Frontal cortex (tissue), 4 donors: ENCODE data around the gene GON7. TPM values are rescaled to one million over a fixed set of nuclear protein-coding genes. Genes with fewer than 3 reads are reported as not detected.
A peak's percentile ranks its signal among the peaks of the same experiment; 100 is the strongest.
"Not testable (repeated sequence)": the region's sequence is repeated elsewhere in the genome, so short reads cannot be mapped to it uniquely, and the experiment has no call there.

Experiments
- DNase-seq, 2 donors: peaks; one replicate each; pipeline ENCODE4 v3.0.0; 2012; ENCODE audit warnings: low spot score in 2 of 2
- FAIRE-seq: peaks from 2 replicates; lab custom pipeline; 2012; peaks lifted over from hg19 to GRCh38; lab: Jason Lieb, UNC
- total RNA-seq: library from RNA; depleted of rRNA; stranded (reverse); fragments of >200 nt; gene quantifications from one replicate; pipeline ENCODE4 v1.2.3, GENCODE V29; 2014
- donor health status: control.
- donor health status: control.
- donor health status: control.

The GON7 gene
- 12.2 TPM for total RNA-seq

DNA sequence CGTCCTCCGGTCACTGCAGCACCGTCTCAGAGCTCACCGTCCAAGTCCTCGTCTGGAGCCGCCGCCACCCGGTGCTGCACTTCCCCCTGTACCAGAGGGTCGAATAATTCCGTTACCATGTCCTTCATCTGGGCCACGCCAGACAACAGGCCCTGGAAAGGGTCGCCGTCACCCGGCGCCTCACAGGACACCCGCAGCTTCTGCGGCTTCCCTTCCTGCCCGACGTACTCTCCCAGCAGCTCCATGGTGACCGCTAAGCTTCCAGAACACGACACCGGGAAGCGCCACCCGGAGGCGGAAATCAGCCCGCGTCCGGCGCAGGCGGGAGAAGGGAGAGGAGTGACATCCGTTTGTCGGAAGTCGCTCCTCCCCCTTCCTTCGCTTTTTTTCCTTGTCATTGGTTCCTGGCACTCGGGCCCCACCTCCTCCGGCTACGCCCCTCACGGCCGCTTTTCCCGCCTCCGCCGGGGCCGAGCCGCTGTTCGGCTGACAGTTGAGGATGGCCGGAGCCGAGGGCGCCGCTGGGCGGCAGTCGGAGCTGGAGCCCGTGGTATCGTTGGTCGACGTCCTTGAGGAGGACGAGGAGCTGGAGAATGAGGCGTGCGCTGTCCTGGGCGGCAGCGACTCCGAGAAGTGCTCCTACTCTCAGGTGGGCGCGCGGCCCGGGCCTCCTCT is at the start of gene GON7, which contains the start of gene UBR7:
Gene GON7 (minus strand): TSS at position 273 of the 675 bp plus-strand sequence. CDS start 28 bp downstream, at position 245.
Gene UBR7 (plus strand): TSS at position 464 of the 675 bp plus-strand sequence. CDS start 36 bp downstream, at position 500.
- FAIRE-seq (peak; percentile 3), DNase-seq (peak; percentile 92 to 94)

- no peak for DNase-seq
- no peak for FAIRE-seq
Observed at GRCh38 chr14:93249128-93249831, 42.4 kb upstream of the GON7 start.

GRCh38 chr14:93246534-93246933 is 39.7 kb upstream of the GON7 start:
- FAIRE-seq: no peak

DNA sequence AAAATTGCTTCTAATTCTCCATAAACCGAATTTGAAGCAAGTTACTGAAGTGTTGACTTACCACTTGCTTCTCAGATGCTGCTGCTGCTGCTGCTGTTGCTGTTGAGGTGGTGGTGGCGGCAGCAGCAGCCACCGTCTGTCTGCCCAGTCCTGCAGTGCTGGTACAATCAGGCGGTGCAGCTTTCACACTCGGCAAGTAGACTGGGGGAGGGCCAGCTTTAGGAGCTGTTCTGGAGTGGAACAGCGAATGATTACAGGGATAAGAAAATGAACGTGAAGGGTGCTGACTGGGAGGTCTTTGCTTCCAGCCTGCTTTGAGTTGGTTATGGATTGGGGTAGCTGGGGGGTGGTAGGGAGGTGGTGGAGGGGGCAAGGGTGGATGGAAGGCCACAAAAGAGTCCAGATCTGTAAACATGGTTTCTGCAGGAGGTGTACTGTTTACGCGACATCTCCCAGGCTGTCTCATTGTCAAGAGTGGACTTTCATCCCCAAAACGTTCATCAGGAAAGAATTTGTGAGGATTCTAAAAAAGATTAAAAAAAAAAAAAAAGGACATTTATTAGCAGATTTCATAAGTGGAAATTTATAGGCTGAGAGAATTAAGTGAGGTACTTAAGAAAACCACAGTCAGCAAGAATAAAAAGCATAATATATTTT is 39.0 kb upstream of the GON7 start:
- DNase-seq (no peak), FAIRE-seq (no peak)

More at GRCh38 chr14:93246534-93246933, 39.7 kb upstream of the GON7 start:
- DNase-seq: no peak

DNA sequence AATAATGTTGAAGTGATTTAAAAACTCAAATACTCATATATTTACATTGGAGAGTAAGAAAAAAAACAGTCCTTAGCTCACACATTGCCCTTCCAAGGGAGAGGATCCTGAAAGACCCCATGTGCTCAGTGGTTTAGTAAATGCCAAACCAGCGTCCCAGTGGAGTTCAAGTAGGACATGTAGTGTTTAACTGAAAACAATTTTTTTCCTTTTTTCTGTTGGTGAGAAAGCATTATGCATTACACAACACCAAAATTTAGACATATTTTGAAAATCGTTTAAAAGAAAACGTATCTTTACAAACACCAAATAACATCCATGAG is 33.8 kb upstream of the GON7 start:
- DNase-seq (no peak), FAIRE-seq (no peak)

GRCh38 chr14:93239869-93240677 is 33.2 kb upstream of the GON7 start:
- no peak for FAIRE-seq
- DNase-seq: no peak

- FAIRE-seq (no peak), DNase-seq (no peak)
Observed at GRCh38 chr14:93234798-93235197, 27.9 kb upstream of the GON7 start.

- DNase-seq, FAIRE-seq: not testable (repeated sequence)
Observed at GRCh38 chr14:93233078-93233477, 26.2 kb upstream of the GON7 start.

- DNase-seq (no peak), FAIRE-seq (no peak)
Observed at GRCh38 chr14:93232159-93232558, 25.3 kb upstream of the GON7 start.

GRCh38 chr14:93231129-93231979 is 24.5 kb upstream of the GON7 start:
- FAIRE-seq: no peak
- peak in 1 of 2 donors; percentile 65 for DNase-seq

GRCh38 chr14:93230539-93230938 is 23.7 kb upstream of the GON7 start:
- FAIRE-seq (no peak), DNase-seq (no peak)

- FAIRE-seq: no peak
Observed at GRCh38 chr14:93228550-93228949, 21.7 kb upstream of the GON7 start.

GRCh38 chr14:93223565-93223964 is 16.7 kb upstream of the GON7 start:
- FAIRE-seq: no peak
- no peak for DNase-seq

More at GRCh38 chr14:93228550-93228949, 21.7 kb upstream of the GON7 start:
- no peak for DNase-seq

DNA sequence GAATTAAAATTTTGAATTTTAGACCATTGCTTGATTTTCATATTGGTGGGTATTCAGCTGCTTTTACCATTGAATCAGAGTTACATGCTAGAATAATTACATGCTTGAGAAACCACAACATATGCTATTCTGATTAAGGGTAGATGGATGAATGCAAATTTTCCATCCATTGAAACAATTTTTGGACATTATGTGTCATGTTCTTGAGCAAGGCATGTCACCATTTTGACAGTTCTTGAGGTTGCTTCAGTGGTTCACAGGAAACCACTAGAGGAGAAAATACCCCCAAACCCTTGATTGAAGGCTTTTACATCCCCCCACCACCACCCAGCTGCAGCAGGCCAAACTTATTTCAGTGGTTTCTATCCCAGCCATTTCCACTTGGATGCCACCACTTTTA is 13.6 kb upstream of the GON7 start:
- no peak for FAIRE-seq
- no peak for DNase-seq

DNA sequence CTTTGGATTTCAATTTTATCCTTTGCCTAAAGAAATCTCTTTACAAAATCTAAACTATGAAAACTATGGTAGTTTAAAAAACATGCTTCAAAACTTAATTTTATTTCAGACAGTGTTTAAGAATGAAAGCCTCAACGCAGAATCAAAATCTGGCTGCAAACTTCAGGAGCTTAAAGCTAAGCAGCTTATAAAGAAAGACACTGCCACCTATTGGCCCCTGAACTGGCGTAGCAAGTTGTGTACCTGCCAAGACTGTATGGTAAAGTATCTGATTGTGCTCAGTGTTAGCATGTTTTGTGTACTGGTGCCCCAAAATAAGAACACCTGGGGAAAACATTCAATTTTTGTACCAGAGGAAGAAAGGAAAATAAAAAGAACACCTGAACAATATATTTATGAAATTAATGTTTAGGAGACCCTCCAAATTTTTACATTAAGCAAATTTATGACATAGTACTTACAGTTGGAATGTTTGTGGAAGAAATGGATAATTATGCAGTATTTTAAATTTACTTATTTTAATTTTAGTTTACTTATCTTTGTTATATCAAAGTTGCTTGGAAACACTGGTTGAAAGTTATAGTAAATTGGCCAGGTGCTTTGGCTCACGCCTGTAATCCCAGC is 12.3 kb upstream of the GON7 start:
- FAIRE-seq (no peak), DNase-seq (no peak)

- FAIRE-seq (no peak), DNase-seq (no peak)
Observed at GRCh38 chr14:93214598-93214997, 7.7 kb upstream of the GON7 start.

DNA sequence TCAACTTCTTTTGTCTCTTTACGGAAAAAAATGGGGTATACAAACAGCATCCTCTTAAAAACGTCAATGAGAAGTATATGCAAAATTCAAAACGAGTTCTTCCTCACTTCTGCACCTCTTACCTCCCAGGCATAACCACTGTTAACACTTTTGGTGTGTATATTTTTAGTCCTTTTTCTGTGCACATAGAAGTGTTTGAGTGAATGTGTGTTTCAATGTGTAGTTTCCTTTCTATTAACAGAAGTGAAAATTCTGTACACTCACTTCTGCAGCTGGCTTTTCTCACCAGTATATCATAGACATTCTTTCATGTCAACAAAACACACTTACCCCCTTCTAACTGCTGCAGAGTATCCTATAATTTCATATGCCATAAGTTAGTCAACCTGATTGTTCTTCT is 5.6 kb upstream of the GON7 start:
- DNase-seq (no peak), FAIRE-seq (no peak)

- no peak for FAIRE-seq
Observed at GRCh38 chr14:93207468-93208308, 823 bp upstream of the GON7 start.

More at GRCh38 chr14:93207468-93208308, 823 bp upstream of the GON7 start:
- DNase-seq: peak; percentile 47 to 48
